ENCODE measurements around the gene ZSCAN2.
A peak's percentile ranks its signal among the peaks of the same experiment; 100 is the strongest.

ZSCAN2 gene

GRCh38 chr15:84616235-84616634 is 15.4 kb downstream of the ZSCAN2 start:
- no peak overlapping the region for H2BK5ac ChIP-seq (ENCODE audit: low read depth, low read length, poor library complexity, severe bottlenecking)
- no peak overlapping the region for H4K91ac ChIP-seq (ENCODE audit: low read length)
- no peak overlapping the region for H3K4me3 ChIP-seq (ENCODE audit: insufficient read depth in 1 of 2, low read depth in 1 of 2, low read length in 2 of 2)
- no peak overlapping the region for H2BK120ac ChIP-seq (ENCODE audit: low read depth, low read length)
- no peak overlapping the region for H2AFZ ChIP-seq (ENCODE audit: low read depth, low read length)
- no peak overlapping the region for H3K14ac ChIP-seq (ENCODE audit: low read length in 2 of 2)
- no peak overlapping the region for H3K27ac ChIP-seq (ENCODE audit: low read length, poor library complexity, severe bottlenecking)
- no peak overlapping the region for H4K8ac ChIP-seq (ENCODE audit: low read length)
- H3K9me3 ChIP-seq (ENCODE audit: control insufficient read depth, low read length), result peaks cover 17% of the 10 kb centered on the region
- no peak overlapping the region for H3K18ac ChIP-seq (ENCODE audit: low read depth in 1 of 2, low read length in 2 of 2)
- H3K23ac ChIP-seq (ENCODE audit: low read length in 2 of 2), result no peak overlapping the region
- H3K9ac ChIP-seq (ENCODE audit: low read length), result no peak overlapping the region
- no peak overlapping the region for H2BK15ac ChIP-seq (ENCODE audit: low read depth, poor library complexity, severe bottlenecking)
- no peak overlapping the region for H3K4ac ChIP-seq (ENCODE audit: low read depth in 1 of 2, low read length in 2 of 2)
- H3K4me1 ChIP-seq (ENCODE audit: control insufficient read depth, insufficient read depth, low read depth, low read length), result no peaks in the 10 kb centered on the region
- no peak overlapping the region for H2BK12ac ChIP-seq (ENCODE audit: low read length in 2 of 2)
- H3K79me1 ChIP-seq (replicated peaks; ENCODE audit: low read length, poor library complexity, severe bottlenecking), result peaks cover 41% of the 10 kb centered on the region
- H2AK5ac ChIP-seq (ENCODE audit: low read length, severe bottlenecking), result no peak overlapping the region
- H3K36me3 ChIP-seq (ENCODE audit: control insufficient read depth in 1 of 2, insufficient read depth in 2 of 2, low read depth in 1 of 2, low read length in 2 of 2), result peaks cover 8 to 15% of the 10 kb centered on the region in 2 experiments
- H3K4me2 ChIP-seq (ENCODE audit: low read length, poor library complexity, severe bottlenecking), result no peak overlapping the region
- H3K27me3 ChIP-seq (ENCODE audit: control insufficient read depth in 1 of 2, insufficient read depth in 1 of 2, low read length in 2 of 2), result no peaks in the 10 kb centered on the region
- DNase-seq, result no peak
- WGBS, result 94% methylated on average over 2 of the region's 3 CpGs

DNA sequence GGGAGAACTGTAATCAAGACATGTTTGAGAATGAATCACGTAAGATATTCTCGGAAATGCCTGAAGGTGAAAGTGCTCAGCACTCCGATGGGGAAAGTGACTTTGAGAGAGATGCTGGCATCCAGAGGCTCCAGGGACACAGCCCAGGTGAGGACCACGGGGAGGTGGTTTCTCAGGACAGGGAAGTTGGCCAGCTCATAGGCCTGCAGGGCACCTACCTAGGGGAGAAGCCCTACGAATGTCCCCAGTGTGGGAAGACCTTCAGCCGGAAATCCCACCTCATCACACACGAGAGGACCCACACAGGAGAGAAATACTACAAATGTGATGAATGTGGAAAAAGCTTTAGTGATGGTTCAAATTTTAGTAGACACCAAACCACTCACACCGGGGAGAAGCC is 19.8 kb downstream of the ZSCAN2 start:
- no peak overlapping the region for H2BK12ac ChIP-seq (ENCODE audit: low read length in 2 of 2)
- peaks cover 48% of the 10 kb centered on the region for H3K79me1 ChIP-seq (replicated peaks; ENCODE audit: low read length, poor library complexity, severe bottlenecking)
- no peak overlapping the region for H3K23ac ChIP-seq (ENCODE audit: low read length in 2 of 2)
- H3K4ac ChIP-seq (ENCODE audit: low read depth in 1 of 2, low read length in 2 of 2), result no peak overlapping the region
- H4K91ac ChIP-seq (ENCODE audit: low read length), result no peak overlapping the region
- no peak overlapping the region for H2BK15ac ChIP-seq (ENCODE audit: low read depth, poor library complexity, severe bottlenecking)
- no peak overlapping the region for H3K27ac ChIP-seq (ENCODE audit: low read length, poor library complexity, severe bottlenecking)
- H3K4me3 ChIP-seq (ENCODE audit: insufficient read depth in 1 of 2, low read depth in 1 of 2, low read length in 2 of 2), result peak overlapping the region in 1 of 2 experiments; percentile 19
- peaks cover 28 to 44% of the 10 kb centered on the region in 2 experiments for H3K36me3 ChIP-seq (ENCODE audit: control insufficient read depth in 1 of 2, insufficient read depth in 2 of 2, low read depth in 1 of 2, low read length in 2 of 2)
- peaks cover 37% of the 10 kb centered on the region for H3K9me3 ChIP-seq (ENCODE audit: control insufficient read depth, low read length)
- no peak overlapping the region for H2BK120ac ChIP-seq (ENCODE audit: low read depth, low read length)
- H2BK5ac ChIP-seq (ENCODE audit: low read depth, low read length, poor library complexity, severe bottlenecking), result no peak overlapping the region
- no peak overlapping the region for H3K18ac ChIP-seq (ENCODE audit: low read depth in 1 of 2, low read length in 2 of 2)
- H3K27me3 ChIP-seq (ENCODE audit: control insufficient read depth in 1 of 2, insufficient read depth in 1 of 2, low read length in 2 of 2), result no peaks in the 10 kb centered on the region
- no peak for DNase-seq
- H3K9ac ChIP-seq (ENCODE audit: low read length), result no peak overlapping the region
- no peak overlapping the region for H4K8ac ChIP-seq (ENCODE audit: low read length)
- no peak overlapping the region for H2AFZ ChIP-seq (ENCODE audit: low read depth, low read length)
- H3K14ac ChIP-seq (ENCODE audit: low read length in 2 of 2), result no peak overlapping the region
- 97% methylated on average over 5 of the region's 8 CpGs for WGBS
- H3K4me1 ChIP-seq (ENCODE audit: control insufficient read depth, insufficient read depth, low read depth, low read length), result no peaks in the 10 kb centered on the region
- H2AK5ac ChIP-seq (ENCODE audit: low read length, severe bottlenecking), result no peak overlapping the region
- no peak overlapping the region for H3K4me2 ChIP-seq (ENCODE audit: low read length, poor library complexity, severe bottlenecking)

DNA sequence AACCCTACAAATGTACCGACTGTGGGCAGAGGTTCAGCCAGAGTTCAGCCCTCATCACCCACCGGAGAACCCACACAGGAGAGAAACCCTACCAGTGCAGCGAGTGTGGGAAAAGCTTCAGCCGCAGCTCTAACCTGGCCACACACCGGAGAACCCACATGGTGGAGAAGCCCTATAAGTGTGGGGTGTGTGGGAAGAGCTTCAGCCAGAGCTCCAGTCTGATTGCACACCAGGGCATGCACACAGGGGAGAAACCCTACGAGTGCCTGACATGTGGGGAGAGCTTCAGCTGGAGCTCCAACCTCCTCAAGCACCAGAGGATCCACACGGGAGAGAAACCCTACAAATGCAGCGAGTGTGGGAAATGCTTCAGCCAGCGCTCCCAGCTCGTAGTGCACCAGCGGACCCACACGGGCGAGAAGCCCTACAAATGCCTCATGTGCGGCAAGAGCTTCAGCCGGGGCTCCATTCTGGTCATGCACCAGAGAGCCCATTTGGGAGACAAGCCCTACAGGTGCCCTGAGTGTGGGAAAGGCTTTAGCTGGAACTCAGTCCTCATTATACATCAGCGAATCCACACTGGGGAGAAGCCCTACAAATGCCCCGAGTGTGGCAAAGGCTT is 20.7 kb downstream of the ZSCAN2 start:
- Histone ChIP-seq H3K14ac (ENCODE audit: low read length in 2 of 2) (no peak overlapping the region), H3K4me1 (ENCODE audit: control insufficient read depth, insufficient read depth, low read depth, low read length) (no peaks in the 10 kb centered on the region), H3K36me3 (ENCODE audit: control insufficient read depth in 1 of 2, insufficient read depth in 2 of 2, low read depth in 1 of 2, low read length in 2 of 2) (peaks cover 28 to 44% of the 10 kb centered on the region in 2 experiments), H2AFZ (ENCODE audit: low read depth, low read length) (no peak overlapping the region), H4K8ac (ENCODE audit: low read length) (no peak overlapping the region), H3K4ac (ENCODE audit: low read depth in 1 of 2, low read length in 2 of 2) (no peak overlapping the region), H2AK5ac (ENCODE audit: low read length, severe bottlenecking) (no peak overlapping the region), H4K91ac (ENCODE audit: low read length) (no peak overlapping the region), H3K9ac (ENCODE audit: low read length) (no peak overlapping the region), H3K18ac (ENCODE audit: low read depth in 1 of 2, low read length in 2 of 2) (no peak overlapping the region), H3K9me3 (ENCODE audit: control insufficient read depth, low read length) (peaks cover 37% of the 10 kb centered on the region), H3K27me3 (ENCODE audit: control insufficient read depth in 1 of 2, insufficient read depth in 1 of 2, low read length in 2 of 2) (no peaks in the 10 kb centered on the region), H3K4me3 (ENCODE audit: insufficient read depth in 1 of 2, low read depth in 1 of 2, low read length in 2 of 2) (peak overlapping the region in 1 of 2 experiments; percentile 19), H3K23ac (ENCODE audit: low read length in 2 of 2) (no peak overlapping the region), H3K79me1 (replicated peaks; ENCODE audit: low read length, poor library complexity, severe bottlenecking) (peaks cover 47% of the 10 kb centered on the region), H2BK120ac (ENCODE audit: low read depth, low read length) (no peak overlapping the region), H3K27ac (ENCODE audit: low read length, poor library complexity, severe bottlenecking) (no peak overlapping the region), H2BK12ac (ENCODE audit: low read length in 2 of 2) (no peak overlapping the region), H2BK15ac (ENCODE audit: low read depth, poor library complexity, severe bottlenecking) (no peak overlapping the region), H3K4me2 (ENCODE audit: low read length, poor library complexity, severe bottlenecking) (no peak overlapping the region), H2BK5ac (ENCODE audit: low read depth, low read length, poor library complexity, severe bottlenecking) (no peak overlapping the region)
- WGBS, result 94% methylated on average over 16 of the region's 17 CpGs
- DNase-seq, result no peak

DNA sequence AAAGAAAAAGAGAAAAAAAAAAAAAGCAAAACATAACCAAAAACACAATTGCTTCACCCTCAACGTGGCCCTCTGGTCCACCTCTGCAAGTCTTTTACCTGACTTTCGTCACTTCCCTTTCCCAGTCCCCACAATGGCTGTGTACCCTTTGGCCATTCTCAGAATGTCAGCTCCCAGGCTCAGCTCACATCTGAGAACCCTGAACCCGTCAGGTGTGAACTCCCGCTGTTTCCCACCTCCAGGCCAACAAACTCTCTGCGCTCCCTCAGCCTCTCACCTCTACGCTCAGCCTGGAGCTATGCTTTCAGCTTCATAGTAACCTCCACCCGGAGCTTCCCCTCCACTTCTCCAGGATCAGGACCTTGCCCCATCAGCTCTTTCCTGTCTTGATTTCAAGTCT is 23.6 kb downstream of the ZSCAN2 start:
- no peak overlapping the region for H3K27ac ChIP-seq (ENCODE audit: low read length, poor library complexity, severe bottlenecking)
- H3K4ac ChIP-seq (ENCODE audit: low read depth in 1 of 2, low read length in 2 of 2), result no peak overlapping the region
- H3K4me1 ChIP-seq (ENCODE audit: control insufficient read depth, insufficient read depth, low read depth, low read length), result no peaks in the 10 kb centered on the region
- H3K18ac ChIP-seq (ENCODE audit: low read depth in 1 of 2, low read length in 2 of 2), result no peak overlapping the region
- H3K36me3 ChIP-seq (ENCODE audit: control insufficient read depth in 1 of 2, insufficient read depth in 2 of 2, low read depth in 1 of 2, low read length in 2 of 2), result peaks cover 28 to 36% of the 10 kb centered on the region in 2 experiments
- H3K27me3 ChIP-seq (ENCODE audit: control insufficient read depth in 1 of 2, insufficient read depth in 1 of 2, low read length in 2 of 2), result no peaks in the 10 kb centered on the region
- no peak overlapping the region for H3K4me2 ChIP-seq (ENCODE audit: low read length, poor library complexity, severe bottlenecking)
- H4K8ac ChIP-seq (ENCODE audit: low read length), result no peak overlapping the region
- no peak overlapping the region for H2AK5ac ChIP-seq (ENCODE audit: low read length, severe bottlenecking)
- H2BK15ac ChIP-seq (ENCODE audit: low read depth, poor library complexity, severe bottlenecking), result no peak overlapping the region
- H3K9me3 ChIP-seq (ENCODE audit: control insufficient read depth, low read length), result peaks cover 37% of the 10 kb centered on the region
- H2AFZ ChIP-seq (ENCODE audit: low read depth, low read length), result no peak overlapping the region
- no peak overlapping the region for H3K9ac ChIP-seq (ENCODE audit: low read length)
- H2BK12ac ChIP-seq (ENCODE audit: low read length in 2 of 2), result no peak overlapping the region
- H3K79me1 ChIP-seq (replicated peaks; ENCODE audit: low read length, poor library complexity, severe bottlenecking), result peaks cover 31% of the 10 kb centered on the region
- H2BK5ac ChIP-seq (ENCODE audit: low read depth, low read length, poor library complexity, severe bottlenecking), result no peak overlapping the region
- DNase-seq, result no peak
- 96% methylated on average over 6 of the region's 7 CpGs for WGBS
- no peak overlapping the region for H4K91ac ChIP-seq (ENCODE audit: low read length)
- H2BK120ac ChIP-seq (ENCODE audit: low read depth, low read length), result no peak overlapping the region
- H3K23ac ChIP-seq (ENCODE audit: low read length in 2 of 2), result no peak overlapping the region
- no peak overlapping the region for H3K14ac ChIP-seq (ENCODE audit: low read length in 2 of 2)
- no peak overlapping the region for H3K4me3 ChIP-seq (ENCODE audit: insufficient read depth in 1 of 2, low read depth in 1 of 2, low read length in 2 of 2)
